Amniotic stem cell (primary cell): Measurements from ENCODE around the gene CACNA1S.

Experiments used
- DNase-seq: peaks from one replicate; lab custom pipeline; 2025; lab: John Stamatoyannopoulos, UW

The CACNA1S gene

GRCh38 chr1:201061049-201061448 lies 51.2 kb downstream of the CACNA1S start:
- no peak for DNase-seq

- DNase-seq, result no peak
Observed at GRCh38 chr1:201060586-201060985, 51.6 kb downstream of the CACNA1S start.

GRCh38 chr1:201059871-201060555 lies 52.2 kb downstream of the CACNA1S start:
- no peak for DNase-seq

- DNase-seq, result no peak
Observed at GRCh38 chr1:201059401-201059800, 52.8 kb downstream of the CACNA1S start.

- no peak for DNase-seq
Observed at GRCh38 chr1:201054091-201054543, 58.1 kb downstream of the CACNA1S start.

GRCh38 chr1:201053155-201053860 lies 58.9 kb downstream of the CACNA1S start:
- no peak for DNase-seq

GRCh38 chr1:201051399-201051798 lies 60.8 kb downstream of the CACNA1S start:
- no peak for DNase-seq

GRCh38 chr1:201050515-201051277 lies 61.5 kb downstream of the CACNA1S start:
- no peak for DNase-seq

GRCh38 chr1:201049248-201049831 lies 62.9 kb downstream of the CACNA1S start:
- DNase-seq, result no peak

- no peak for DNase-seq
Observed at GRCh38 chr1:201048521-201048920, 63.7 kb downstream of the CACNA1S start.

GRCh38 chr1:201044119-201044518 lies 68.1 kb downstream of the CACNA1S start:
- DNase-seq, result no peak

- peak; percentile 17 for DNase-seq
Observed at GRCh38 chr1:201042779-201043461, 69.3 kb downstream of the CACNA1S start.

- DNase-seq, result no peak
Observed at GRCh38 chr1:201041011-201041410, 71.2 kb downstream of the CACNA1S start.

GRCh38 chr1:201039876-201040275 lies 72.3 kb downstream of the CACNA1S start:
- DNase-seq, result no peak

GRCh38 chr1:201039418-201039817 lies 72.8 kb downstream of the CACNA1S start:
- no peak for DNase-seq

- no peak for DNase-seq
Observed at GRCh38 chr1:201038186-201038876, 73.9 kb downstream of the CACNA1S start.

GRCh38 chr1:201036188-201036842 lies 75.9 kb downstream of the CACNA1S start:
- no peak for DNase-seq

GRCh38 chr1:201034671-201035070 lies 77.6 kb downstream of the CACNA1S start:
- no peak for DNase-seq

- DNase-seq, result no peak
Observed at GRCh38 chr1:201032408-201032807, 79.8 kb downstream of the CACNA1S start.

- DNase-seq, result no peak
Observed at GRCh38 chr1:201028461-201028889, 83.8 kb downstream of the CACNA1S start.

GRCh38 chr1:201026836-201027235 lies 85.4 kb downstream of the CACNA1S start:
- DNase-seq, result no peak
